ENCODE measurements around the gene NDUFV1. TPM values are rescaled to one million over a fixed set of nuclear protein-coding genes. Genes with fewer than 3 reads are reported as not detected.
A peak's percentile ranks its signal among the peaks of the same experiment; 100 is the strongest.

NDUFV1 gene
- total and polyA plus RNA-seq, 9 of the 15 experiments (the other 6 are each of a cell fraction or from before 2014, with no cell fraction given) = 10.8 to 423 (median 209) TPM

DNA sequence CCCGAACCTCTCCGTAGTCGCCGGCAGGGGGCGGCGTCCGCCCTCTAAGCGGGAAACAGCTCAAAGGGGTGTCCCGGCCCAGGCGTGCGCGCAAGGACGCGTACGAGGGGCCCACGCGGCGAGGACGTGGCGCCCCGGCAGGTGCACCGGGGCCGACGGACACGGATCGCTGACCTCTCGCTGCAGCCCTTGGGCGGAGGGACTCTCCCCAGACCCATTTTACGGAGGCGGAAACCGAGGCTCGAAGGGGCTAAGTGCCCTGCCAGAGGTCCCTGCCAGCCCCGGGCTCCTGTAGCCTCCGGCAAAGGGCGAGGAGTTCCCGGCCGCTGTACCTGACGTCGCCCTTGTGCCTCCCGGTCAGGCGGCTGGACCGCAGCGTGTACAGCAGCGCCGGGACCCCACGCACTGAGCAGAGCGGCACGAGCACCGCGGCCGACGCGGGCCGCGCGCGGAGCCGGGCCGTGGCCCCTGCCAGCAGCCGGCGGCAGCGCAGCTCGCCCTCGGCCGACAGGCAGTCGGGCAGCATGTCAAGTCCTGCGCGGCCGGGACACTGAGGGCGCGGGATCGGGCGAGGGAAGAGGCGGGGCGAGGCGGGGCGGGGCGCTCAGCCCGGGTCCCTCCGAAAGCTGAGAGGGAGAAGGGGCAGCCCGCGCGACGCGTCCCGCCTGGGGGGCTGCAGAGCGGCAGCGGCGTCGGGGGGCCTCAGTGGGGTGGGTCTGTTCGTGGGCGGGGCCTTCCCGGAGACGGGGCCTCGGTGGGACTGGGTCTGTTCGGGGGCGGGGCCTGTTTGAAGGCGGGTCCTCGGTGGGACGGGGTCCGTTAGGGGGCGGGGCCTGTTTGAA is 22.9 kb downstream of the NDUFV1 start, which contains the start of gene NUDT8:
NUDT8 (minus strand) TSS at position 552 of the 842 bp plus-strand sequence; CDS start at position 526, 26 bp downstream.
- under 1% methylated on average over 64 of the region's 102 CpGs for WGBS (ENCODE audit: insufficient coverage, low coverage, missing lambda C conversion rate)
- peaks cover 10 to 67% of the 10 kb centered on the region in 2 experiments for H3K4me1 ChIP-seq (replicated peaks in 1 of 2; ENCODE audit: control insufficient read depth in 2 of 2, insufficient read depth in 2 of 2, low read length in 2 of 2)
- H2AFZ ChIP-seq (ENCODE audit: low read depth, low read length) = peak within 1 kb of the TSS; percentile 98
- peak within 1 kb of the TSS; percentile 88 for H3K27ac ChIP-seq (ENCODE audit: extremely low read depth, low read depth, low read length)
- H3K27me3 ChIP-seq (ENCODE audit: control insufficient read depth in 2 of 2, insufficient read depth in 2 of 2, low read length in 2 of 2) = no peaks in the 10 kb centered on the region
- no peaks in the 10 kb centered on the region for H3K9me3 ChIP-seq (replicated peaks; ENCODE audit: control insufficient read depth, insufficient read depth, low read depth, low read length)
- H3K79me2 ChIP-seq (ENCODE audit: control insufficient read depth, insufficient read depth, low read length) = no peaks in the 10 kb centered on the region
- ChIA-PET POLR2A (interaction anchor here (0.5 to 5.2 kb wide), 16 partner anchors 9 to 684 kb away, joined by 3 to 36 read pairs (median 4); partner anchors contain the start of gene PPP1CA), CTCF (ENCODE audit: low intra/inter-chr PET ratio) (interaction anchor here (0.5 to 1.2 kb wide), 6 partner anchors 16 to 72 kb away, joined by 3 to 4 read pairs (median 3); partner anchors contain the start of gene NDUFV1)
- DNase-seq (ENCODE audit: extremely low read depth in 1 of 4, low spot score in 3 of 4) (peak; percentile 75 to 95 (median 79)), ATAC-seq (peak; percentile 75), FAIRE-seq (peak; percentile 57)
- in situ Hi-C loops (cut with MboI) (no loop called here), intact Hi-C loops (cut with micrococcal nuclease) (loop anchor here (2.0 to 5.0 kb wide), 2 partner anchors 57 to 68 kb away; no protein-coding TSS in a partner anchor)
- no peaks in the 10 kb centered on the region for H3K9me1 ChIP-seq (ENCODE audit: control insufficient read depth, insufficient read depth, low read length)
- H3K4me3 ChIP-seq = peak within 1 kb of the TSS; percentile 71
- no TSS peak for BruUV-seq (replicated peaks)
- peak within 1 kb of the TSS; percentile 81 to 98 for H3K9ac ChIP-seq (ENCODE audit: insufficient read depth in 1 of 2, low read depth in 2 of 2, low read length in 2 of 2)
- no peaks in the 10 kb centered on the region for H4K20me1 ChIP-seq (replicated peaks; ENCODE audit: control insufficient read depth, insufficient read depth, low read length)
- H3K4me2 ChIP-seq (ENCODE audit: insufficient read depth, low read length) = peak within 1 kb of the TSS; percentile 93
- peaks cover 15% of the 10 kb centered on the region; the same call in 1 of the 3 replicates for H3K36me3 ChIP-seq (ENCODE audit: control insufficient read depth, insufficient read depth, low read length)
- TF ChIP-seq ZNF239 (CRISPR knock-in tag; IDR thresholded peaks at IDR 0.05) = peak; percentile 27; the same call in 1 of the 2 replicates
- TF ChIP-seq, protein P1, sequence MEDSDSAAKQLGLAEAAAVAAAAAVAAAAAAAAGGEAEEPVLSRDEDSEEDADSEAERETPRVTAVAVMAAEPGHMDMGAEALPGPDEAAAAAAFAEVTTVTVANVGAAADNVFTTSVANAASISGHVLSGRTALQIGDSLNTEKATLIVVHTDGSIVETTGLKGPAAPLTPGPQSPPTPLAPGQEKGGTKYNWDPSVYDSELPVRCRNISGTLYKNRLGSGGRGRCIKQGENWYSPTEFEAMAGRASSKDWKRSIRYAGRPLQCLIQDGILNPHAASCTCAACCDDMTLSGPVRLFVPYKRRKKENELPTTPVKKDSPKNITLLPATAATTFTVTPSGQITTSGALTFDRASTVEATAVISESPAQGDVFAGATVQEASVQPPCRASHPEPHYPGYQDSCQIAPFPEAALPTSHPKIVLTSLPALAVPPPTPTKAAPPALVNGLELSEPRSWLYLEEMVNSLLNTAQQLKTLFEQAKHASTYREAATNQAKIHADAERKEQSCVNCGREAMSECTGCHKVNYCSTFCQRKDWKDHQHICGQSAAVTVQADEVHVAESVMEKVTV (CRISPR knock-in tag; IDR thresholded peaks at IDR 0.05) = peak; percentile 63; the same call in 1 of the 2 replicates
- peak; percentile 88; the same call in 1 of the 2 replicates for TF ChIP-seq TARDBP (IDR thresholded peaks at IDR 0.05)
- TF ChIP-seq, protein P2, sequence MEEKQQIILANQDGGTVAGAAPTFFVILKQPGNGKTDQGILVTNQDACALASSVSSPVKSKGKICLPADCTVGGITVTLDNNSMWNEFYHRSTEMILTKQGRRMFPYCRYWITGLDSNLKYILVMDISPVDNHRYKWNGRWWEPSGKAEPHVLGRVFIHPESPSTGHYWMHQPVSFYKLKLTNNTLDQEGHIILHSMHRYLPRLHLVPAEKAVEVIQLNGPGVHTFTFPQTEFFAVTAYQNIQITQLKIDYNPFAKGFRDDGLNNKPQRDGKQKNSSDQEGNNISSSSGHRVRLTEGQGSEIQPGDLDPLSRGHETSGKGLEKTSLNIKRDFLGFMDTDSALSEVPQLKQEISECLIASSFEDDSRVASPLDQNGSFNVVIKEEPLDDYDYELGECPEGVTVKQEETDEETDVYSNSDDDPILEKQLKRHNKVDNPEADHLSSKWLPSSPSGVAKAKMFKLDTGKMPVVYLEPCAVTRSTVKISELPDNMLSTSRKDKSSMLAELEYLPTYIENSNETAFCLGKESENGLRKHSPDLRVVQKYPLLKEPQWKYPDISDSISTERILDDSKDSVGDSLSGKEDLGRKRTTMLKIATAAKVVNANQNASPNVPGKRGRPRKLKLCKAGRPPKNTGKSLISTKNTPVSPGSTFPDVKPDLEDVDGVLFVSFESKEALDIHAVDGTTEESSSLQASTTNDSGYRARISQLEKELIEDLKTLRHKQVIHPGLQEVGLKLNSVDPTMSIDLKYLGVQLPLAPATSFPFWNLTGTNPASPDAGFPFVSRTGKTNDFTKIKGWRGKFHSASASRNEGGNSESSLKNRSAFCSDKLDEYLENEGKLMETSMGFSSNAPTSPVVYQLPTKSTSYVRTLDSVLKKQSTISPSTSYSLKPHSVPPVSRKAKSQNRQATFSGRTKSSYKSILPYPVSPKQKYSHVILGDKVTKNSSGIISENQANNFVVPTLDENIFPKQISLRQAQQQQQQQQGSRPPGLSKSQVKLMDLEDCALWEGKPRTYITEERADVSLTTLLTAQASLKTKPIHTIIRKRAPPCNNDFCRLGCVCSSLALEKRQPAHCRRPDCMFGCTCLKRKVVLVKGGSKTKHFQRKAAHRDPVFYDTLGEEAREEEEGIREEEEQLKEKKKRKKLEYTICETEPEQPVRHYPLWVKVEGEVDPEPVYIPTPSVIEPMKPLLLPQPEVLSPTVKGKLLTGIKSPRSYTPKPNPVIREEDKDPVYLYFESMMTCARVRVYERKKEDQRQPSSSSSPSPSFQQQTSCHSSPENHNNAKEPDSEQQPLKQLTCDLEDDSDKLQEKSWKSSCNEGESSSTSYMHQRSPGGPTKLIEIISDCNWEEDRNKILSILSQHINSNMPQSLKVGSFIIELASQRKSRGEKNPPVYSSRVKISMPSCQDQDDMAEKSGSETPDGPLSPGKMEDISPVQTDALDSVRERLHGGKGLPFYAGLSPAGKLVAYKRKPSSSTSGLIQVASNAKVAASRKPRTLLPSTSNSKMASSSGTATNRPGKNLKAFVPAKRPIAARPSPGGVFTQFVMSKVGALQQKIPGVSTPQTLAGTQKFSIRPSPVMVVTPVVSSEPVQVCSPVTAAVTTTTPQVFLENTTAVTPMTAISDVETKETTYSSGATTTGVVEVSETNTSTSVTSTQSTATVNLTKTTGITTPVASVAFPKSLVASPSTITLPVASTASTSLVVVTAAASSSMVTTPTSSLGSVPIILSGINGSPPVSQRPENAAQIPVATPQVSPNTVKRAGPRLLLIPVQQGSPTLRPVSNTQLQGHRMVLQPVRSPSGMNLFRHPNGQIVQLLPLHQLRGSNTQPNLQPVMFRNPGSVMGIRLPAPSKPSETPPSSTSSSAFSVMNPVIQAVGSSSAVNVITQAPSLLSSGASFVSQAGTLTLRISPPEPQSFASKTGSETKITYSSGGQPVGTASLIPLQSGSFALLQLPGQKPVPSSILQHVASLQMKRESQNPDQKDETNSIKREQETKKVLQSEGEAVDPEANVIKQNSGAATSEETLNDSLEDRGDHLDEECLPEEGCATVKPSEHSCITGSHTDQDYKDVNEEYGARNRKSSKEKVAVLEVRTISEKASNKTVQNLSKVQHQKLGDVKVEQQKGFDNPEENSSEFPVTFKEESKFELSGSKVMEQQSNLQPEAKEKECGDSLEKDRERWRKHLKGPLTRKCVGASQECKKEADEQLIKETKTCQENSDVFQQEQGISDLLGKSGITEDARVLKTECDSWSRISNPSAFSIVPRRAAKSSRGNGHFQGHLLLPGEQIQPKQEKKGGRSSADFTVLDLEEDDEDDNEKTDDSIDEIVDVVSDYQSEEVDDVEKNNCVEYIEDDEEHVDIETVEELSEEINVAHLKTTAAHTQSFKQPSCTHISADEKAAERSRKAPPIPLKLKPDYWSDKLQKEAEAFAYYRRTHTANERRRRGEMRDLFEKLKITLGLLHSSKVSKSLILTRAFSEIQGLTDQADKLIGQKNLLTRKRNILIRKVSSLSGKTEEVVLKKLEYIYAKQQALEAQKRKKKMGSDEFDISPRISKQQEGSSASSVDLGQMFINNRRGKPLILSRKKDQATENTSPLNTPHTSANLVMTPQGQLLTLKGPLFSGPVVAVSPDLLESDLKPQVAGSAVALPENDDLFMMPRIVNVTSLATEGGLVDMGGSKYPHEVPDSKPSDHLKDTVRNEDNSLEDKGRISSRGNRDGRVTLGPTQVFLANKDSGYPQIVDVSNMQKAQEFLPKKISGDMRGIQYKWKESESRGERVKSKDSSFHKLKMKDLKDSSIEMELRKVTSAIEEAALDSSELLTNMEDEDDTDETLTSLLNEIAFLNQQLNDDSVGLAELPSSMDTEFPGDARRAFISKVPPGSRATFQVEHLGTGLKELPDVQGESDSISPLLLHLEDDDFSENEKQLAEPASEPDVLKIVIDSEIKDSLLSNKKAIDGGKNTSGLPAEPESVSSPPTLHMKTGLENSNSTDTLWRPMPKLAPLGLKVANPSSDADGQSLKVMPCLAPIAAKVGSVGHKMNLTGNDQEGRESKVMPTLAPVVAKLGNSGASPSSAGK (IDR thresholded peaks at IDR 0.05) = peak; percentile 98
- TF ChIP-seq ETV6 (IDR thresholded peaks at IDR 0.05; ENCODE audit: borderline replicate concordance in 1 of 2, low read depth in 2 of 2, low read length in 1 of 2) = no peak
- TF ChIP-seq ETV6 (CRISPR knock-in tag; IDR thresholded peaks at IDR 0.05; ENCODE audit: borderline replicate concordance) = peak; percentile 92; the same call in 1 of the 2 replicates
- TF ChIP-seq ZBTB7A (IDR thresholded peaks at IDR 0.05; ENCODE audit: borderline replicate concordance, control insufficient read depth, low read depth, low read length) = peak; percentile 85
